ENCODE results near the gene ACER3.

The ACER3 gene

DNA sequence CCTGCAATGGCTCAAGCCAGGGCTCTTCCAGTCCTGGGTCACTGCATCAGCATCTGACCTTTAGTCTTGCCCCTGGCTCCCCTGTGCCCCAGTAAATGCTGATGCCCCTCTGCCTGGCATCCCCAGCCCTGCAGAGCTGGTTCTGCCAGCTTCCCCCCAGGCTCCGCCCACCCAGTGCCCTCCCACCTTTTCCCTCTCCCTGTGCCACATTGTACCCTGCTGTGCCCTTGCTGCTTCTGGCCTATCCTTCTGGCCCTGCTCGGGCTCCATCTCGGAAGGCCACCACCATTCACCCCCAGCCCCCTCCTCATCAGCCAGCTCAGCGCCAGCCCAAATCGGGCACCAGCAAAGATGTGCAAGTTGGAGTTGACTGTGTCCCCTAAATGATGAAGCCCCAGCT, 213.5 kb downstream of the ACER3 start:
- no peak for DNase-seq (ENCODE audit: low read depth in 3 of 3)

DNA sequence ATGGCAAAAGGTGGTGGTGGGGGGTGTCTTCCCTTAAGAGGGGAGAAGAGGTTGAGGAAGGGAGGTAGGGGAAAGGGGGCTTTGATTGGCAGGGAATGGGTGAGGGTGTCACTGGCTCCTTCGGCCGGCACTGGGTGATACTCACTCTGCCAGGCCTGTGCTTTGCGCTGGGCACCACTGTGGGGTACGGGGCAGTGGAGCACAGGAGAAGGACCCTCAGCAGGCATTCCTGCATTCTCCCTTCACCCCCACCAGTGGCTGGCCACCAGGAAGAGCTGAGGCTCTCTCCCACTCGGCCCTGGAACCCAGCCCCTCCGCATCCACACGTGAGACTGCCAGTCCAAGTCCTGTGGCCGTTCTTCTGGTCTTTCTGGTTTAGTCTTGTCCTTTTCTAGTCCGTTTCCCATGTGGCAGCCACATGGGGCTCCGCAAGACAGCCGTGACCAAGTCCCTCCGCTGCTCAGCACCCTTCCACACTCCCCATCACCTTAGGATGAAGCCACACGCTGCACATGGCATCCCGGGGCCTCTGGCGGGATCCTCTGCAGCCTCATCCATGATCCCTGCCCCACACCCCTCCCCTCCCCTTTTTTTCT, 214.0 kb downstream of the ACER3 start:
- DNase-seq (ENCODE audit: low read depth in 3 of 3), result no peak

GRCh38 chr11:77075425-77075905, 214.7 kb downstream of the ACER3 start:
- DNase-seq (ENCODE audit: low read depth in 3 of 3), result no peak

Measured in stimulated activated CD4-positive, alpha-beta T cell treated with anti-CD3 and anti-CD28 coated beads, TNF-alpha, amount 100 ng/mL, for 24 hours (primary cell).